Heart right ventricle (tissue), 16 donors: ENCODE data around the gene CDK10. TPM values are rescaled to one million over a fixed set of nuclear protein-coding genes. Genes with fewer than 3 reads are reported as not detected.
A peak's percentile ranks its signal among the peaks of the same experiment; 100 is the strongest.

Experiments used
- ATAC-seq, 8 donors: fragments of 200-7000 bp; cut with Tn5 transposase; one replicate each; pipeline ENCODE4 v1.9.1; 2020; ENCODE audit warnings: mild to moderate bottlenecking in 8 of 8, moderate library complexity in 8 of 8, moderate number of reproducible peaks in 1 of 8
- DNase-seq, 2 donors: peaks; one replicate each; pipeline ENCODE4 v3.0.0-alpha.2; 2020
- H3K27ac ChIP-seq, 10 donors: fragments of 200-600 bp; sonication (generic) in 2 of 10; one replicate each; pipeline versions ENCODE4 v1.5.0 to v1.8.0; 2020 to 2022; ENCODE audit warnings: mild to moderate bottlenecking in 3 of 10
- H3K27me3 ChIP-seq, 7 donors: fragments of 200-600 bp; one replicate each; pipeline ENCODE4 v1.8.0; 2021 to 2022; ENCODE audit warnings: mild to moderate bottlenecking in 2 of 7
- H3K36me3 ChIP-seq, 9 donors: fragments of 200-600 bp; sonication (generic) in 1 of 9; one replicate each; pipeline versions ENCODE4 v1.5.0 to v1.8.0; 2020 to 2022; ENCODE audit warnings: mild to moderate bottlenecking in 2 of 9
- H3K4me1 ChIP-seq, 9 donors: fragments of 200-600 bp; sonication (generic) in 1 of 9; one replicate each; pipeline versions ENCODE4 v1.5.0 to v1.8.0; 2020 to 2022; ENCODE audit warnings: mild to moderate bottlenecking in 4 of 9
- H3K4me3 ChIP-seq, 10 donors: fragments of 200-600 bp; sonication (generic) in 2 of 10; one replicate each; pipeline versions ENCODE4 v1.5.0 to v1.8.0; 2020 to 2022; ENCODE audit warnings: mild to moderate bottlenecking in 7 of 10, moderate library complexity in 2 of 10
- H3K9me3 ChIP-seq, 11 donors: fragments of 200-600 bp in 10 of 11; sonication (generic) in 2 of 11; one replicate each; pipeline versions ENCODE4 v1.5.0 to v1.8.0; 2013 to 2022; ENCODE audit warnings: mild to moderate bottlenecking in 2 of 11, control low read depth in 1 of 11, moderate library complexity in 1 of 11
- CTCF ChIP-seq, 9 donors: fragments of 200-600 bp; sonication (generic) in 2 of 9; IDR thresholded peaks; one replicate each; pipeline versions ENCODE4 v1.5.0 to v1.8.0; 2021 to 2022; ENCODE audit warnings: antibody characterized with exemption in 9 of 9, mild to moderate bottlenecking in 5 of 9, moderate library complexity in 1 of 9
- WGBS, 2 donors: extraction: QIAGEN DNeasy Blood & Tissue Kit; methylation state at CpG; one replicate each; pipeline ENCODE4 v1.1.7; 2013; ENCODE audit warnings: inconsistent platforms in 1 of 2; 5-methylcytosine and 5-hydroxymethylcytosine counted together
- intact Hi-C, 10 donors: fragments of 100-400 bp; cut with DNase I; formaldehyde crosslinking; loops; one replicate each; pipeline versions ENCODE4 v1.11.1 to v1.14.2; 2022
- polyA plus RNA-seq, 2 donors: library from polyadenylated mRNA; stranded (reverse); fragments of 200-250 nt; gene quantifications; one replicate each; pipeline ENCODE4 v1.2.3, GENCODE V29; 2013
- total RNA-seq, 10 donors: library from RNA; stranded (reverse); fragmentation: NEBNext Ultra II Directional in 3 of 10; extraction: Animal tissue kit (Norgen Biotek cat#: 25700) in 3 of 10; gene quantifications; one replicate each; pipeline versions ENCODE4 v1.2.1 to v1.2.4, GENCODE V29; 2021 to 2023
- donor health status: Arrhythmogenic right ventricular cardiomyopathy.
- donor health status: ischemic (EF 13 %, LVEDD 7.1; RV severe dilation, severe dysfunction).
- donor health status: healthy with polysubstance abuse.
- donor health status: DM: no; HTN: yes; CAD: no.
- donor health status: DM: no; HTN: no; CAD: no.
- donor health status: ischemic (EF 25% LVEDD 6.9; RV normal size, moderate dysfunction).
- donor health status: ischemic (EF 25% LVEDD 5.7; RV mildly dilated, moderate dysfunction).
- donor health status: healthy.
- donor health status: DM: yes; HTN: yes; CAD: no.
- donor health status: Ischemic cardiomyopathy.
- donor health status: ischemic (EF 35%, LVEDD 5.7; RV mildly dilated, moderate dysfunction).
- donor health status: nonischemic (EF 11% LVEDD 7.7; RV severe dilation, severe dysfunction).
- donor health status: DM: yes; HTN: yes; CAD: no.
- donor health status: PGD.
- donor health status: ischemic (EF 29% LVEDD 5.4; RV normal size, mild dysfunction).
- donor health status: nonischemic (EF 23%, LVEDD 6.1; RV moderate dilation, normal function).

Gene CDK10
- total and polyA plus RNA-seq, 12 donors, result 14.7 to 63.4 (median 21.7) TPM

- intact Hi-C loops, result loop anchor here in 4 of 10 donors (1.0 to 5.0 kb wide), 4 partner anchors 20 to 158 kb away; partner anchors contain the start of genes SPATA2L (in 2 of the 4) and RPL13 (in 1 of the 4)
- WGBS, 2 donors, result 0 to 1% methylated on average over 29 of the region's 29 CpGs
These were observed 34.0 kb downstream of the CDK10 start for GRCh38 chr16:89720551-89720812.

DNA sequence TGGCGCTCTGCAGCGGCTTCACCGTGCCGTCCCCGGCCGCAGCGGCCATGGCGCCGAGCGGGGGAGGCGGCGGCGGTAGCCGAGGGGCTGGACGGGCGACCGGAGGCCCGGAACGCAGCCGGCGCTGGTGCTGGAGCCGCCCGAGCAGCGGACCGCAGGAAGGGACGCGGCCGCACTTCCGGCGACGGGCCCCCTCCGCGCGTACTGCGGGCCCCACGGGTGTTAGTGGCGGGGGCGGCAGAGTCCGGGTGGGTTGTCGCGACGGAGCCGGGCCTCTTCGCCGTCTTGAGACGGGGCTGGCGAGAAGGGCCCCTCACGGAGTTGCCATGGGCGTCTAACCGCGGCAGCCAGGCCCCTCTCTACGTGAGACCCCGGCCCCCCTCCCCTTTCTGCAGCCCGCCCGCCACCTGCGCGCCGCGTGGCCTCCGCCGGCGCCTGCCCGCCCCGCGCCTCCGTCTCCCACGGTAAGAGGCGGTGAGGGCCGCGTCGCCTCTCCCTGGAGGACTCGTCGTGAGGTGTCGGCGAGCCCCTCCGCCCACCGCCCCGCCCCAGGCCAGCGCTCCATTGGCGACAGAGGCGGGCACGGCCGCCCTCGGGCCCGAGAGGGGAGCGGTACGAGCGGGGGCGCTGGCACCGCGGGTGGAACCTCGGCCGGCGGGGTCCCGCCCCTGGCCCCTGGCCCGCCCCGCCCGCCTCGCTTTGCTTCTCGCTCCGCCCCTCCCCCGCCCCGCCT lies 34.5 kb downstream of the CDK10 start, which contains the start of the genes VPS9D1 and ZNF276:
Gene VPS9D1, minus strand, starts transcription at position 86 of the 733 bp plus-strand sequence. Its CDS starts 37 bp downstream, at position 49.
Gene ZNF276, plus strand, starts transcription at position 725 of the 733 bp plus-strand sequence. CDS start 104 bp downstream, outside the sequence.
- H3K4me3 ChIP-seq, result peak within 1 kb of the TSS; percentile 62 to 99 (median 90)
- no peaks in the 10 kb centered on the region for H3K9me3 ChIP-seq
- peak within 1 kb of the TSS; percentile 89 to 100 (median 98) for H3K27ac ChIP-seq
- no peak for TF ChIP-seq CTCF (IDR thresholded peaks at IDR 0.05)
- H3K4me1 ChIP-seq, result peaks cover 26 to 61% (median 39%) of the 10 kb centered on the region in 9 donors
- ATAC-seq (peak; percentile 68 to 89 (median 81)), DNase-seq (peak; percentile 88)
- no peaks in the 10 kb centered on the region for H3K27me3 ChIP-seq
- 0% methylated on average over 87 to 103 of the region's 103 CpGs for WGBS, 2 donors
- intact Hi-C loops, result loop anchor here in 4 of 10 donors (1.0 to 5.0 kb wide), 4 partner anchors 20 to 159 kb away; partner anchors contain the start of genes SPATA2L (in 2 of the 4) and RPL13 (in 1 of the 4)
- H3K36me3 ChIP-seq, result peaks cover 0 to 40% (median 12%) of the 10 kb centered on the region in 9 donors

More at GRCh38 chr16:89720551-89720812, 34.0 kb downstream of the CDK10 start:
- Histone ChIP-seq H3K27ac (peak overlapping the region; percentile 89 to 100 (median 98)), H3K36me3 (peaks cover 0 to 35% (median 12%) of the 10 kb centered on the region in 9 donors), H3K27me3 (no peaks in the 10 kb centered on the region), H3K4me3 (peak overlapping the region; percentile 62 to 99 (median 90)), H3K9me3 (no peaks in the 10 kb centered on the region), H3K4me1 (peaks cover 26 to 56% (median 39%) of the 10 kb centered on the region in 9 donors)
- no peak for TF ChIP-seq CTCF (IDR thresholded peaks at IDR 0.05)
- peak; percentile 6 to 50 (median 17) for ATAC-seq
- peak; percentile 44 to 60 for DNase-seq

DNA sequence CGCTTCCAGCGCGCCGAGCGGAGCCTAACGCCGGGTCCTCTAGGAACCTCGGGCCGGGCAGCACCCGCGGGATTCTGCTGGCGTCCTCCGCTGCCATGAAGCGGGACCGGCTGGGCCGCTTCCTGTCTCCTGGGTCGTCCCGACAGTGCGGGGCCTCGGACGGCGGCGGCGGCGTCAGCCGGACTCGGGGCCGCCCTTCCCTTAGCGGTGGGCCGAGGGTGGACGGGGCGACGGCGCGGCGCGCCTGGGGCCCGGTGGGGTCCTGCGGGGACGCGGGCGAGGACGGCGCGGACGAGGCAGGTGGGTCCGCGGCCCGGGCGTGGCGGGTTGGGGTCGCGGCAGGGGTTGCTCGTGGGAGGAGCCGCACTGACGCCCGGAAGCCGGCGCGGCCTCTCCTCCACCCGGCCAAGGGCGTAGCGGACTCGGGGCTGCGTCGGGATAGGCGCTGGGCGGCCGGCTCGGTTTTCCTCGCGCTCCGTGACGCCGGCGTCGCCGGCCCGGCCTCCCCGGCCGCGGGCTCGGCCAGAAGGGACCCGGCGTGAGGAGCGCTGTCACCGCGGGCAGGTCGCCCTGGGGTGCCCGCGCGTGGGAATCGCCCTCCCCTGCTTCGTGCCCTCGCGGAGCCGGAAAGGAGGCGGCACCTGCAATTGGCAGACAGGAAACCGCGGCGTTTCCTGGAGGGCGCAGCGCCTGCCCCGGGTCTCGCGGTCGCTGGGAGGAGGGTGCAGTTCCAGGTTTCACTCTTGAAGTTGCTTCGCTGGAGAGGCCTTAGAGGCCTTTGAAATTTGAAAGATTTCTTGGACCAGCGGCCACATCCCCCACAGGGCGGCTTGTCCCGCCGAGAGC lies 35.3 kb downstream of the CDK10 start:
- TF ChIP-seq CTCF (IDR thresholded peaks at IDR 0.05), result no peak
- Histone ChIP-seq H3K4me3 (peak overlapping the region; percentile 62 to 99 (median 90)), H3K27me3 (no peaks in the 10 kb centered on the region), H3K27ac (peak overlapping the region; percentile 89 to 100 (median 98)), H3K36me3 (peaks cover 0 to 44% (median 12%) of the 10 kb centered on the region in 9 donors), H3K4me1 (peaks cover 26 to 61% (median 39%) of the 10 kb centered on the region in 9 donors), H3K9me3 (no peaks in the 10 kb centered on the region)
- DNase-seq (peak; percentile 61 to 70), ATAC-seq (peak; percentile 7 to 33 (median 28))
- 1% methylated on average over 75 to 112 of the region's 112 CpGs for WGBS, 2 donors
- intact Hi-C loops, result loop anchor here in 3 of 10 donors (2.0 to 5.0 kb wide), 3 partner anchors 21 to 159 kb away; partner anchors contain the start of genes SPATA2L (in 2 of the 3) and RPL13 (in 1 of the 3)
